ENCODE measurements around the gene PET117.

The PET117 gene

DNA sequence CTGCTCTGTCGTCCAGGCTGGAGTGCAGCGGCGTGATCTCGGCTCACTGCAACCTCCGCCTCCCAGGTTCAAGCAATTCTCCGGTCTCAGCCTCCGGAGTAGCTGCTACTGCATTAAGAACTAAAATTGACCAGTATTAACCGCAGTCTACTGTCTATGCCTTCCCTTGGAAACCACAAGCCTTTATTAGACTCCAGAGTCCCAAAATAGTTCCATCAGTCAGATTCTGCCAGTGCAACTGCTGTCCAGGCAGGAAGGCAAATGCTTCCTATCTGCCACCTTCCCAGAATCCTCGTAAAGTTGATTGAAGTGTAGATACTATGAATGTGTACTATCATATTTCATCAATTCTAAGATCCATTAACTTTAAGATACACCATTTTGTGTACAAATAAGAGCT lies 16.7 kb downstream of the PET117 start:
- TF ChIP-seq, protein P1, sequence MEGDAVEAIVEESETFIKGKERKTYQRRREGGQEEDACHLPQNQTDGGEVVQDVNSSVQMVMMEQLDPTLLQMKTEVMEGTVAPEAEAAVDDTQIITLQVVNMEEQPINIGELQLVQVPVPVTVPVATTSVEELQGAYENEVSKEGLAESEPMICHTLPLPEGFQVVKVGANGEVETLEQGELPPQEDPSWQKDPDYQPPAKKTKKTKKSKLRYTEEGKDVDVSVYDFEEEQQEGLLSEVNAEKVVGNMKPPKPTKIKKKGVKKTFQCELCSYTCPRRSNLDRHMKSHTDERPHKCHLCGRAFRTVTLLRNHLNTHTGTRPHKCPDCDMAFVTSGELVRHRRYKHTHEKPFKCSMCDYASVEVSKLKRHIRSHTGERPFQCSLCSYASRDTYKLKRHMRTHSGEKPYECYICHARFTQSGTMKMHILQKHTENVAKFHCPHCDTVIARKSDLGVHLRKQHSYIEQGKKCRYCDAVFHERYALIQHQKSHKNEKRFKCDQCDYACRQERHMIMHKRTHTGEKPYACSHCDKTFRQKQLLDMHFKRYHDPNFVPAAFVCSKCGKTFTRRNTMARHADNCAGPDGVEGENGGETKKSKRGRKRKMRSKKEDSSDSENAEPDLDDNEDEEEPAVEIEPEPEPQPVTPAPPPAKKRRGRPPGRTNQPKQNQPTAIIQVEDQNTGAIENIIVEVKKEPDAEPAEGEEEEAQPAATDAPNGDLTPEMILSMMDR (IDR thresholded peaks at IDR 0.05; ENCODE audit: borderline replicate concordance, control extremely low read depth, extremely low read depth, insufficient read depth, missing control alignments): no peak
- in situ Hi-C loops (cut with MboI; ENCODE audit: low sequenced_read_pairs, unreplicated experiment): no loop called here
- DNase-seq (ENCODE audit: low spot score): no peak

DNA sequence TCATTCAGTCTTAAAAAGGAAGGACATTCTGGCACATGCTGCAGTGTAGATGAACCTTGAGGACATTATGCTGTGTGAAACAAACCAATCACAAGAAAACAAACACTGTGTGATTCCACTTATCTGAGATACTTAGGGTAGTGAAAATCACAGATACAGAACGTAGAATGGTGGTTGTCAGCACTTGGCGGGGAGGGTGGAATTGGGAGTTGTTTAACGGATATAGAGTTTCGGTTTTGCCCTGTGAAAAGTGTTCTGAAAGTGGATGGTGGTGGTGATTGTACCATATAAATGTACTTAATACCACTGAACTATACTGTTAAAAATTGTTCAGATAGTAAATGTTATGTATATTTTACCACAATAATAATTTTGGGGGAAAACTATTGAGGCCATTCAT lies 18.4 kb downstream of the PET117 start:
- in situ Hi-C loops (cut with MboI; ENCODE audit: low sequenced_read_pairs, unreplicated experiment): no loop called here
- TF ChIP-seq, protein P1 (IDR thresholded peaks at IDR 0.05; ENCODE audit: borderline replicate concordance, control extremely low read depth, extremely low read depth, insufficient read depth, missing control alignments): no peak
- DNase-seq (ENCODE audit: low spot score): no peak

DNA sequence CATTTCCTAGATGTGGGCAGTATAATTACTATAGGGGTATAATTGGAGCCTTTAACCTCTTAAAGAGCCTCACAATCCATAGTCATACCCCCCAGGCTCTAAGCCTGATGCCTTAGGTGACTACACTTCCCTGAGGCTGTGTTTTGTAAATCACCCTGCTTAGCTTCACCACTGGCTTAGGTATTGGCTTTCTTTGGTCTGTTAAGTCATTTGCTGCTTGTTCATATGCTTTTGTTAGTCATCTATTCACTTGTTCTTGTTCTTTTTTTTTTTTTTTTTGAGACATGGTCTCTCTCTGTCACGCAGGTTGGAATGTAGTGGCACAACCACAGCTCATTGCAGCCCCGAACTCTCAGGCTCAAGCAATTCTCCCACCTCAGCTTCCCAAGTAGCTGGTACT lies 26.7 kb downstream of the PET117 start:
- in situ Hi-C loops (cut with MboI; ENCODE audit: low sequenced_read_pairs, unreplicated experiment): no loop called here
- DNase-seq (ENCODE audit: low spot score): no peak
- TF ChIP-seq, protein P1 (IDR thresholded peaks at IDR 0.05; ENCODE audit: borderline replicate concordance, control extremely low read depth, extremely low read depth, insufficient read depth, missing control alignments): no peak

DNA sequence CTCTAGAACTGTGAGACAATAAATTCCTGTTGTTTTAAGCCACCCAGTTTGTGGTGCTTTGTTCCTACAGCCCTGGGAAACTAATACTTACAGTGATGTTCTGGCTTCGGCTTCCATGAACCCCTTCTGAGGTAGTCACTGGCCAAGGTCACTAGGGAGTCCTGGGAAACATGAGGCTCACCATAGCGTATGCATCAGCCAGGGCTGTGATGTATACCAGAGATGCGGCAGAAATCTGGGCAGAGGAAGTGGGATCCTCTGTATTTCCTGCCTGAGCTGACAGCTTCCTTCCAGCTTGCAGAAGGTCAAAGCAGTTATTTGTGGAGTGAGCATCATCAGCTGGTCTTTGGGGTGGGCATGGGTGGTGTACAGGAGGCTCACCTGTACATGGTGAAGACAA lies 27.9 kb downstream of the PET117 start:
- DNase-seq (ENCODE audit: low spot score): no peak
- TF ChIP-seq, protein P1 (IDR thresholded peaks at IDR 0.05; ENCODE audit: borderline replicate concordance, control extremely low read depth, extremely low read depth, insufficient read depth, missing control alignments): no peak
- in situ Hi-C loops (cut with MboI; ENCODE audit: low sequenced_read_pairs, unreplicated experiment): no loop called here

DNA sequence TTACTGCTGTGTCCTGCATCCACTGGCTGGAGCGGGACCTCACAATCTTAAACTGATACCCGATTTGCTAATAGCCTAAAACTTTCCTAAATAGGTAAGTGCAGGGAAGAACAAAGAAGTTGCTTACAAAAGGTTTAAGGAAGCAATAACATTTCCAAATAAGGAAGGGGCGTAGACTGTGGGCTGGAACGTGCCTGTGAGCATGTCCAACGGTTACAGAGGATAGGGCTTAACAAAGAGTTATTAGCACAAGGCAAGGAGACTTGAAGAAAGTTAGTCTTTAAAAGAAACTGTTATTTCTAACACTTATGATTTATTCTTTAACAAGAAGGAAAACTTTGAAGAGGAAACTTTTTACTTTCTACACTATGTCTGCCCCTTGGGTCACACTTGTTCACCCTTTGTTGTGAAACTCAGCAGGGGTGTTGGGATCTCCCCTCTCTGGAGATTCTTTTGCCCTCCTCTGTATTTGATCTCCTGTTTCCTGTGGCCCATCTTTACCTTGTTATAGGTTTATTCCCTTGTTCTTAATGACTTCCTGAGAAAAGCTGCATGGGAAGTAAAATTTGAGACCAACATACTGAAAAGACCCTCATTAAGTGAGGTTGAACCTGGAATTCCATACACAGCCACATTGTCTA lies 28.7 kb downstream of the PET117 start:
- in situ Hi-C loops (cut with MboI; ENCODE audit: low sequenced_read_pairs, unreplicated experiment): no loop called here
- TF ChIP-seq, protein P1 (IDR thresholded peaks at IDR 0.05; ENCODE audit: borderline replicate concordance, control extremely low read depth, extremely low read depth, insufficient read depth, missing control alignments): no peak
- no peak for DNase-seq (ENCODE audit: low spot score)

DNA sequence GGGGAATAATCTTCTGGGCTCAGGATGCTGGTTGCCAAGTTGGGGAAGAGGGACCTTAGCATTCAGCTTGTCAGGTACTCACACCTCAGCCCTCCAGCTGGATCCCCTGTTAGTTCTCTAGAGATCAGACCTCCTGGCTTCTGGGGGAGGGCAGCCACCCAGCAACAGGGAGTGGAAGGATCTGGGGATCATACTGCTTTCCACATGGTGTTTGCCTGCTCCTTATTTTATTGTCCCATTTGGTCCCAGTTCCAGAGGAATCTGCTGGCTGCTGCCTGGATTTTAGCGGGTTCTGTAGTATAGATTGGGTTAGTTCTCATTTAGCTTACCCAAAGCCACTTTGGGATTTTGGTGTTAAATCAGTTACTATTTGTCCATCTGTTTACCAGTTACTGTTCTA lies 29.3 kb downstream of the PET117 start:
- TF ChIP-seq, protein P1 (IDR thresholded peaks at IDR 0.05; ENCODE audit: borderline replicate concordance, control extremely low read depth, extremely low read depth, insufficient read depth, missing control alignments): no peak
- in situ Hi-C loops (cut with MboI; ENCODE audit: low sequenced_read_pairs, unreplicated experiment): no loop called here
- DNase-seq (ENCODE audit: low spot score): no peak
